Neural cell (in vitro differentiated cells): ENCODE data around the gene CEP70. TPM values are rescaled to one million over a fixed set of nuclear protein-coding genes. Genes with fewer than 3 reads are reported as not detected.

Experiments
- H2AFZ ChIP-seq: fragments of 200-600, 300-800 bp; sonication (generic), shearing (Covaris generic); 2 replicates; pipeline ENCODE4 v1.6.0; 2014; ENCODE audit warnings: low read depth, mild to moderate bottlenecking, antibody characterized with exemption, low read length, moderate library complexity
- H3F3A ChIP-seq: fragments of 200-600 bp; shearing (Covaris generic); 2 replicates; pipeline ENCODE4 v1.6.1; 2016; ENCODE audit warnings: mild to moderate bottlenecking, moderate library complexity, mixed read lengths, antibody characterized with exemption, low read length; ENCODE audit not compliant: insufficient read depth, poor library complexity, severe bottlenecking
- H3K27ac ChIP-seq: fragments of 200-600, 300-800 bp; sonication (generic), shearing (Covaris generic); 2 replicates; pipeline ENCODE4 v1.5.1; 2014; ENCODE audit warnings: mild to moderate bottlenecking, low read length, moderate library complexity
- H3K27me3 ChIP-seq: fragments of 300-800, 200-600 bp; sonication (generic), shearing (Covaris generic); 2 replicates; pipeline ENCODE4 v1.6.0; 2014; ENCODE audit warnings: mild to moderate bottlenecking, low read depth, low read length, moderate library complexity; ENCODE audit not compliant: insufficient read depth
- H3K36me3 ChIP-seq: fragments of 300-800, 200-600 bp; sonication (generic), shearing (Covaris generic); 2 replicates; pipeline ENCODE4 v1.5.1; 2014; ENCODE audit warnings: mild to moderate bottlenecking, antibody characterized with exemption, low read length, moderate library complexity; ENCODE audit not compliant: insufficient read depth
- H3K4me2 ChIP-seq: fragments of 300-800, 200-600 bp; sonication (generic), shearing (Covaris generic); 2 replicates; pipeline ENCODE4 v1.6.0; 2014; ENCODE audit warnings: mild to moderate bottlenecking, low read length
- H3K4me3 ChIP-seq: fragments of 300-800, 200-600 bp; sonication (generic), shearing (Covaris generic); 2 replicates; pipeline ENCODE4 v1.5.1; 2014; ENCODE audit warnings: mild to moderate bottlenecking, low read length, moderate library complexity
- H3K79me2 ChIP-seq: fragments of 200-600 bp; shearing (Covaris generic); replicated peaks from 2 replicates; pipeline ENCODE4 v1.6.0; 2014; ENCODE audit warnings: mild to moderate bottlenecking, low read length, moderate library complexity; ENCODE audit not compliant: insufficient read depth
- H3K9ac ChIP-seq: fragments of 300-800, 200-600 bp; sonication (generic), shearing (Covaris generic); 2 replicates; pipeline ENCODE4 v1.6.1; 2016; ENCODE audit warnings: mild to moderate bottlenecking, low read length, mixed read lengths
- H3K9me2 ChIP-seq: fragments of 200-600 bp; shearing (Covaris generic); 2 replicates; pipeline ENCODE4 v1.6.1; 2016; ENCODE audit warnings: mild to moderate bottlenecking, low read length, mixed read lengths; ENCODE audit not compliant: insufficient read depth
- H3K9me3 ChIP-seq: fragments of 200-600, 300-800 bp; sonication (generic), shearing (Covaris generic); 2 replicates; pipeline ENCODE4 v1.6.1; 2016; ENCODE audit warnings: mild to moderate bottlenecking, mixed run types, low read length, moderate library complexity, mixed read lengths
- H4K20me1 ChIP-seq: fragments of 200-600 bp; shearing (Covaris generic); 2 replicates; pipeline ENCODE4 v1.6.1; 2016; ENCODE audit warnings: mild to moderate bottlenecking, mixed run types; ENCODE audit not compliant: insufficient read depth
- CTCF ChIP-seq: fragments of 450-650 bp; IDR thresholded peaks from 2 replicates; pipeline ENCODE4 v1.5.1; 2014; ENCODE audit warnings: antibody characterized with exemption, mild to moderate bottlenecking, moderate library complexity; ENCODE audit not compliant: poor library complexity, severe bottlenecking
- EP300 ChIP-seq: fragments of 450-650 bp; conservative IDR thresholded peaks from 2 replicates; pipeline ENCODE4 v1.6.1; 2014; ENCODE audit warnings: antibody characterized with exemption, mild to moderate bottlenecking, moderate library complexity; ENCODE audit not compliant: poor library complexity, severe bottlenecking
- EZH2 ChIP-seq: fragments of 200-600, 300-800 bp; shearing (Covaris generic), sonication (generic); IDR thresholded peaks from 2 replicates; pipeline ENCODE4 v1.6.1; 2014; ENCODE audit warnings: antibody characterized with exemption, low read length, borderline replicate concordance, mild to moderate bottlenecking; ENCODE audit not compliant: insufficient read depth, poor library complexity, severe bottlenecking
- MXI1 ChIP-seq: fragments of 450-650 bp; conservative IDR thresholded peaks from 2 replicates; pipeline ENCODE4 v1.6.1; 2014; ENCODE audit warnings: antibody characterized with exemption, mild to moderate bottlenecking; ENCODE audit not compliant: poor library complexity, severe bottlenecking
- POLR2AphosphoS5 ChIP-seq: IDR thresholded peaks from 2 replicates; pipeline ENCODE4 v1.6.1; 2012
- RAD21 ChIP-seq: fragments of 450-650 bp; conservative IDR thresholded peaks from 2 replicates; pipeline ENCODE4 v1.6.1; 2014; ENCODE audit warnings: antibody characterized with exemption, mild to moderate bottlenecking, moderate library complexity
- REST ChIP-seq: IDR thresholded peaks from 2 replicates; pipeline ENCODE4 v1.6.1; 2012; ENCODE audit warnings: borderline replicate concordance
- SMC3 ChIP-seq: fragments of 450-650 bp; conservative IDR thresholded peaks from 2 replicates; pipeline ENCODE4 v1.6.1; 2014; ENCODE audit warnings: antibody characterized with exemption, mild to moderate bottlenecking, moderate library complexity; ENCODE audit not compliant: poor library complexity
- TAF1 ChIP-seq: IDR thresholded peaks from 2 replicates; pipeline ENCODE4 v1.6.1; 2012; ENCODE audit warnings: low read depth
- polyA plus RNA-seq: library from polyadenylated mRNA; depleted of rRNA; stranded (reverse); fragments of >200 nt; gene quantifications from 2 replicates; pipeline ENCODE4 v1.2.3, GENCODE V29; 2014

CEP70 gene
- polyA plus RNA-seq, 1 donor from 2014 or later, result 25.0 TPM

DNA sequence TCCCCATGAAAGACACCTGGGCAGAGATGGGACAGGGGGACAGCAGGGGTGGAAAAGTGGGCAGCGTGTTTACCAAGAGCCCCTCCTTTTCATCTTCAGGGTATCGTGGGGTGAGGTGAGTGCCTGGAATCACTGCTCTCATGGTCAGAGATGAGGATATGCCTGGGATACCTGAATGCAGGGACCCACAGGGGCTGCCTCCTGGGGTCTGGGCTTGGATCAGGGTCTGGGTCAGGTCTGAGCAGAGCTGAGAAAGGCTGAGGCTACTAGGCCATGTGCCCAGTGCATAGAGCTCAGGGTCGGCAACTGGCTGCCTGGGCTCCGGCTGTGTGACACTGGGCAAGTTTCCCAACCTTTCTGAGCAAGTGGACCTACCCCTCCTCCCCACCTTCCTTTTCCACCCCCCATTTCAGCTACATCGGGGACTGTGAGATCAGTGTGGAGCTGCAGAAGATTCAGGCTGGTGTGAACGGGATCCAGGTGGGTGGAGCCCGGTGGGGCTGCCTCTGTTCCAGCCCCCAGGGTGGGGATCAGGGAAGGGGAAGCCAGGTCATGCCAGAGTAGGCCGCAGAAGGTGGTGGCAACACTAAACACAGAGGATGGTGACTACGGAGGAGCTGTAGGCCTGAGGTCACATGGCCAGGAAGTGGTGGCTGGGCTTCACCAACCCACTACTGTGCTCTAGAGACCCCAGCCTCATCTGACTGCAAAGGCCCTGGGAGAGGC, 135.1 kb downstream of the CEP70 start:
- no peak overlapping the region for H3K9ac ChIP-seq
- no peaks in the 10 kb centered on the region for H3K36me3 ChIP-seq
- no peaks in the 10 kb centered on the region for H3K9me2 ChIP-seq
- H3K4me3 ChIP-seq, result no peak overlapping the region
- H3K27ac ChIP-seq, result no peak overlapping the region
- no peak for TF ChIP-seq RAD21
- TF ChIP-seq CTCF, result no peak
- no peak for TF ChIP-seq REST
- TF ChIP-seq EP300, result no peak
- no peak for TF ChIP-seq POLR2AphosphoS5
- no peak for TF ChIP-seq SMC3
- TF ChIP-seq TAF1, result no peak
- TF ChIP-seq EZH2, result no peak
- TF ChIP-seq MXI1, result no peak
- H3K79me2 ChIP-seq, result no peaks in the 10 kb centered on the region
- H3K27me3 ChIP-seq, result no peaks in the 10 kb centered on the region
- H3K9me3 ChIP-seq, result no peaks in the 10 kb centered on the region
- H3F3A ChIP-seq, result no peaks in the 10 kb centered on the region
- no peak overlapping the region for H2AFZ ChIP-seq
- H3K4me2 ChIP-seq, result no peak overlapping the region
- H4K20me1 ChIP-seq, result no peaks in the 10 kb centered on the region

- Histone ChIP-seq H3K27ac (no peak overlapping the region), H3K9me3 (no peaks in the 10 kb centered on the region), H3K79me2 (no peaks in the 10 kb centered on the region), H4K20me1 (no peaks in the 10 kb centered on the region), H3K9me2 (no peaks in the 10 kb centered on the region), H3K4me3 (no peak overlapping the region), H3K27me3 (no peaks in the 10 kb centered on the region), H3F3A (no peaks in the 10 kb centered on the region), H3K9ac (no peak overlapping the region), H2AFZ (no peak overlapping the region), H3K36me3 (no peaks in the 10 kb centered on the region), H3K4me2 (no peak overlapping the region)
- TF ChIP-seq RAD21 (no peak), EP300 (no peak), POLR2AphosphoS5 (no peak), CTCF (no peak), REST (no peak), EZH2 (no peak), TAF1 (no peak), SMC3 (no peak), MXI1 (no peak)
These were observed 136.0 kb downstream of the CEP70 start for GRCh38 chr3:138457863-138458735.
